NCI-H2196 (cell line): ENCODE results near the gene GSN.

Experiments used
- DNase-seq: peaks from one replicate; lab custom pipeline; 2025; ENCODE audit not compliant: unreplicated experiment; lab: John Stamatoyannopoulos, UW

GSN gene

DNA sequence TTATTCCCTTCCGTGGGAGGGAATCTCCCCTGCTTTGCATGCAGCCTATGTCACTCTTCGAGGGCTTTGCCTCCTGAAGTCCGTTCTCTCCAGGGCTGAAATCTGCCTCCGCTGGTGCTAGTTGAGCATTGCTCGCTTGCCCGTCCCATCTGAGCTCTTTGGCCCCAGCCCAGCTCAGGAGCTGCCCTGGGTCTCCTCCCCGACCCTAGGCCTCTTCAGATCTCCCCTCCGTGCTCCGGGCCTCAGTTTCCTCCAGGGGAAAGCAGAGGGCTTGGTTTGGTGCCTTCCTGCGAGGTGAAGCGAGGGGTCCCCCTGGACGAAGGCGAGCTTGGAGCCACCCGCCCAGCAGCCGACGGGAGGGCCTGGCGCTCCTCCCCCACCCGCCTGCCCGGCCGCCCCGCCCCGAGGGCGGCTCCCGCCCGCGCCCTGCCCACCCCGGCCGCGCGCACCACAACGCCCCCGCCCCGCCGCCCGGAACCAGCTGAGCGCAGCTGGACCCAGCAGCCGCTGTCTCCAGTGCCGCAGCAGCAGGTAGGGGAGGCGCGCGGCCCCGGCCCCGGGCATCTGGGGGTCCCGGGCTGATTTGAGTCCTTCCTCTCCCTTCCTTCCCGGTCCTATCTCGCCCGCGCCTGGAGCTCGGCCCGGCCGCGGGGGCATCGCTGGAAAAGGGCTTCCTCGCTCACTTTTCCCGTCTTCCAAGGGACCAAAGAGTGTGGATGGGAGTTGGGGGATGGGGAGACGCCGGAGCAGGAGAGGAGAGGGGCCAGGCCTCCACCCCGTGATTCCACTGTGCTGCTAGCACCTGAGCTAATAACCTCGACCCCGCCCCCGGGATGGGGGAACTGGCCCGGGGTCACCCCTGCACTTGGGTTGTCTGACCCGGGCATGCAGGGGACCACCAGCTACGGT is at the start of gene GSN:
Gene GSN (plus strand): TSS at position 474 of the 909 bp plus-strand sequence. CDS start 33,810 bp downstream, outside the sequence.
- DNase-seq = peak; percentile 68

DNA sequence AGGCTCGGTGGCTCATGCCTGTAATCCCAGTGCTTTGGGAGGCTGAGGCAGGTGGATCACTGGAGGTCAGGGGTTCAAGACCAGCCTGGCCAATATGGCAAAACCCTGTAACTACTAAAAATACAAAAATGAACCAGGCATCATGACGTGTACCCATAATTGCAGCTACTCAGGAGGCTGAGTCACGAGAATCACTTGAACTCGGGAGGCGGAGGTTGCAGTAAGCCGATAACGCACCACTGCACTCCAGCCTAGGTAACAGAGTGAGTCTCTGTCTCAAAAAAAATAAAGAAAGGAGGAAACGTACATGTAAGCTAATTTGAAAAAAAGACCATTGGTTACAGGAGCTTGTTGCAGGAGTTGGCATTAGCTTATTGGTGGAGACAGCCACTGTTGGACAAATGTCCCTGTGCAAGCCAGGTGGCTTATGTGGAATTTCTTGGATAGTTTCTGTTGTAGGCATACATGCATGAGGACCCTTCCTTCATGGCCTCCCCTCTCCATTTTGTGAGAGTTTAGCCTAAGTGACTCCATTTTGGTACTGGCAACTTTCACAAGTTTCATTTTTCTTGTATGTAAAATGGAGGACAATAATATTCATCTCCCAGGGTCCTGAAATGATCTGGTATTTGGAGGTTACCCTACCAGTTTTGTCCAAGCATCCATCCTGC is 49.5 kb upstream of the GSN start:
- no peak for DNase-seq

DNA sequence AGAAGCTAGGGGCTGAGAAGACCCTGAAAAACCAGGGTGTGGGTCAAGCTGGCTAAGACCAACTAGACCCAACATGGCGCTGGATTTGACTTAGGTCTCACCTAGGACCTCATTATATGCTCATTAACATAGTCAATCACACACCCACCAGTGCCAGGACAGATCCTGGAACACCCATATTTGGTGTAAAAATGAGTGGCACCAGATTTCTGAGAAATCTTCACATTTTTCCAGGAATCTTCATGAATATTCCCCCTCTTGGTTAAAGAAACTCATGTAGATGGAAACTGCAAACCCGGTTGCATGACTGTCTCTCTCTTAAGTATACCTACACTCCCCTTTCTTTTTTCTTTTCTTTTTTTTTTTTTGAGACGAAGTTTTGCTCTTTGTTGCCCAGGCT is 48.4 kb upstream of the GSN start:
- no peak for DNase-seq

DNA sequence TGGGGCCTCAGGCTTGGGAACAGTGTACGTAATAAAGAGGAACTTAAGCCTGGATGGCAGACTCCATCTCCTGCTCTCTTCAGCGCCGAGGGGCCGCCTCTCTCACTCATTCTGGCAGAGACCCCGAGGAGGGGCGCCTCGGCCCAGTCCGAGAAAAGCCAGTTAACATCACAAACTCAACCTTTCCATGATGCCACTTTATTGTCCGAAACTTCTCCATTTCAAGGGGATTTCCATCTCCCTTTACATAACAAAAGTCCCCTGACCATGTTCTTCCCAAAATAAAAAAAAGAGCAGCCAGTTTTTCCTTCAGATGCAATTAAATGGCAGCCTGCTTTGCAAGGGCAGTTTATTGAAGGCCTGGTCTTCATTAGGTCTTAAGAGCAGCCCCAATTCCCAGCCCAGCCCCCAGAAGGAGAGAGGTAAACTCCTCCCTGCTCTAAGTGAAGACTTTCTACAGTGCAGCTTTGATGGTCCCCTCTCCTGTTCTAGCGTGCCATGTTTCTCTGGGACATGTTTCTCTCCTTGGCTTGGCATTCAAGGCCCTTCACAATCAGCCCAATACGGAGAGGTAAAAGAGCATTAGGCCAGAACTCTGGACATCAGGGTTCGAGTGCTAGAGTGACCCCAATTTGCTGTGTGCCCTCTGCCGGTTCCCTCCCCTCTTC is 46.8 kb upstream of the GSN start:
- DNase-seq = no peak

DNA sequence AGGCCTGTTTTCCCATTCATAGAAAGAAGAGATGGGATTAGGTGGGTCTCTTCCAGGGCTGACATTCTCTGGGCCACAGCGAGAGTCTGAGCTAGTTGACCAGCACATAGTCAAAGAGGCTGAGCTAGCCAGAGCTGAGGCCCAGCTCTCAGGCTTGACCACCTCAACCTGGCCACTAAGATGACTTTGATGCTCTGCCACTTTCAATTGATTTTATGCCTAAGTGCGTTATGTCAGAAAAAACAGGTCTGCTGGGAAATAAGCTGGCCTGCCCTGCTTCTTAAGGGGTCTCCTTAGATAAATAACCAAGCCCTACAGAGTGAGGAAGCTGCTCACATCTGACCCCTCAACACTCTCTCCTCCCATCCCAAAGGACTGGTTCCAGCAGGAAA is 46.3 kb upstream of the GSN start:
- DNase-seq = no peak

DNA sequence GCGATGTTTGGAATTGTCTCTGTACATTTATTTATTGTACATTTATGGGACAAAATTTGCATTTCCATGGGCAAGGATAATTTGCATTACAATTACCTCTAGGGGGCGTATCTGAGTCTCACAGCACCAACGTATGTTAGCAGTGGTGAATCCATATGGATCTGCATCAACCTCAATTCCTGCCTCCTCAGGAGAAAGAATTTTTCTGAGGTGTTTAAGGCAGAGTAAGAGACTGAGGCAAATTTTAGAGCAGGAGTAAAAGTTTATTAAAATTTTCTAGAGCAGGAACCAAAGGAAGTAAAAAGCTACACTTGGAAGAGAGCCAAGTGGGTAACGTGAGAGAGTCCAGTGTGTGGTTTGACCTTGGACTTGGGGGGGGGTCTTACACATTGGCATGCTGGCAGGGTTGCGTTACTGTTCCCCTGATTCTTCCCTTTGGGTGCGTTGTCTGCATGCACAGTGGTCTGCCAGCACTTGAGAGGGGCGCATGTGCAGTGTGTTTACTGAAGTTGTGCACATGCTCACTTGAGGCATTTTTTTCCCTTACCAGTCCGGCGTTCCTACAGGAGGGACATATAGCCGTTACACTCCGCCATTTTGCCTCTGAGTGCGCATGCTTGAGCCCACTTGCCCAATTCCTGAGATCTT is 45.3 kb upstream of the GSN start:
- DNase-seq = peak; percentile 16

DNA sequence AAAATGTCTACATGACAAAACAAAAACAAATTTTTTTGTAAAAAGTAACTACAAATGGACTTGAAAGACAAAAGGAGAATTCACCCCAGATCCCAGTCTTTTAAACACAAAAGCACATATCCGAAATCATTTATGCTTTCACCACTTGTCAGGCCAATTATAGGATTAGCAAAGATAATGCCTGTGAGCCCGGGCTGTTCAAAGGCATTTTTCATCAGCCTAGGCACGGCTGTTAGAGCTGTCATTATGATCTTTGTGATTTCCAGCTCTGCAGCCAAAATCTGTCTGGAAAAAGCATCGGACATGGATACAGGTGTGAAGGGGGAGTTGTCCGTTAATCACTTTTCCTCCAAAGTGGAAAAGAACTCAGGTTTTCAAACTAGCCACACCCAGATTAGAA is 42.7 kb upstream of the GSN start:
- DNase-seq = no peak

DNA sequence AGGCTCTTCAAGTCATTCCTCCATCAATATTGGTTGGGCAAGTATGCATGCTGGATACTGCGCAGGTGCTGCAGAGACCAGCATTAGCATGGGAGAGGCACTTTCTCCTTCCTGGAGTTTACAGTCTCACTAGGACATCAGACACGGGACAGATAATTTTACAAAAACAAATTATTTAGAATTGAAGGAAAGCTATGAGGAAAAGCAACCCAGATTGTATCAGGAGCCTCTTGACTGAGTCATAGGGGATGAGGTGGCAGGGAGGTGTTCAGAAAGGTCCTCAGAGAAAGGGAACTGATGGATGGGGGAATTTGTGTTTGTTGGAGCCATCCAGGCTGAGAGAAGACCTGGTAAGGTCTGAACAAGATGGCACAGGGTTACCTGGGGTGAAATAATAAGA is 41.8 kb upstream of the GSN start:
- DNase-seq = no peak

DNA sequence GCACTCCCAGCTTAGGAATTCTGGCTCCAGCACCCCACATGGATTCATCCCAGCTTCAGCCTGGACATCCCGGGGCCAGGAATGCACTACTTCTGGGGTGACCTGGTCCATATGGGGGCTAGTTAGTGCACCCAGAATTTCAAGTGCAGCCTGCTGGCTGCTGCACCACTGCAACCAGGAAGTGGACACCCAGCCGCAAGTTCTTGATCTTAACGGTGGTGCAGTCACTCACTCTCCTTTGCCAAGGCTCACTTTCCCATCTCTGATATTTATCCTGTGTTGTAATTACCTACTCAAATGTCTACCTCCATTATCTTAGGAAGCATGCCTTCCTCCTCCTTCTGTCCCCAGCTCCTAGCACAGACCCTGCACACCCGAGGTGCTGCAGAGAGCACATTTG is 40.1 kb upstream of the GSN start:
- DNase-seq = peak; percentile 27

DNA sequence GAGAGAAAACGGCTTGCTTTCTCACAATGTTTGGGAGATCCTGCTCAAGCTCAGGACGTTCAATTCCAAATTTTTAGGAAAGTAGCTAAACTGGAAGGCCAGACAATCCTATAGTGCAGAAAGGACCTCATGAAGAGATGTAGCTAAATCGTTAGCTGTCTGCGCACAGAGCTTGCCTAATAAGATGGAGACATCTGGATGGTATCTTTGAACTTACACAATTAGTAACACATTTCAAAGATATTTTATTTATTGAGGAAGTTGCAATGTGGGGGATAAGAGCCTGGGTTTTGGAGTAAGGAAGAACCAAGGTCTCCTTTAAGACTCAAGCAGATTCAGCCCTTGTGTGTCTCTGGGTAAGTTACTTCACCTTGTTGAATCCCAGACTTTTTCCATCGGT is 37.7 kb upstream of the GSN start:
- no peak for DNase-seq

DNA sequence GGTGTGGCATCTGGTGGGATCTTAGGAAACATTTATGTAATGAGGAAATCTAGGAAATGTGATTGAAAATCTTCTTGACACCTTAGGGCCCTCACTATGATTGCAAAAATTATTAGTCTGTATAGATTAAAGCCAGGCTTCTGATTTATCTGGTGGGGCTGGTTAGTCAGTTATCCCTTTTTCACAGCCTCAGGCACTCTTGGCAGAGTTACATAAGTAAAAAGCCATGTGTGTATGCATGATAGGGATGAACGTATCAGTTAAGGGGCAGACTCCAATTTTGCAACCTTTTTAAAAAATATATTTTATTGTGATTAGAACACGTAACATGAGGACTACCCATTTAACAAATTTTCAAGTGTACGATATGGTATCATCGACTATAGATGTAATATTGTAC is 35.7 kb upstream of the GSN start:
- DNase-seq = no peak

DNA sequence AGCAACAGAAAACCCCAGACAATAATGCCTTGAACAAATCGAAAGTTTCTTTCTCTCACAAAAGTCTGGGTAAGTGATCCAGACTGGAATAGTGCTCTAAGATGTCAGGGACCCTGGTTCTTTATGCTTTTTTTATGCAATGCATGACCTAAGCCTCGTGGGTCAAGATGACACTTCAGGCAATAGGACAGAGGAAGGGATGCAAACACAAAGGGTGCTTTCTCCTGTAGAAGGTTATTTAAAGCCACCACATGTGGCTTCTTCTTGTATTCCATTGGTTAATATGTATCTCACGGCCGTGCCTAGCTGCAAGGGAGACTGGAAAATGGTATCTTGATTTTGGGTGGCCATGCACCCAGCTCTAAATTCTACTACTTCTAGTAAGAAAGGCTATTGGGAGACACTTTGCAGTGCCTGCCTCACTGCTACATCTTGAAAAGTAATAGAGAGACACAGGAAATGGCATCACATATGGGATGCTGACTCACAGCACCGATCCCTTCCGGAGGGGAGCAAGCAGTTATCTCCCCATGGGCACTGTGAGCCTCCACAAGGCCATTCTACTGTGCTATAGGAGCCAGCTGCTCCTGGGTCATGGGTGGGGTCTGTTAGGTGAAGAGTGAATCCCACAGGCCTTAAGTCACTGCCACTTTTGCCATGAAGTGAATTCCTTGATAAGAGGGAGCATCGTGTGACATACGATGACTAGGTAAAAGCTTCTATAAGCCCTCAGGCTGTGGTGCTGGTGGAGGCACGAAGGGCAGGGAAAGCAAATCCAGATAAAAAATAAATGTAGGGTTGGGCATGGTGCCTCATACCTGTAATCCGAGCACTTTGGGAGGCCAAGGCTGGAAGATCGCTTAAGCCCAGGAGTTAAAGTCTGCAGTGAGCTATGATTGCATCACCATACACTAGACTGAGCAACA is 33.8 kb upstream of the GSN start:
- no peak for DNase-seq

DNA sequence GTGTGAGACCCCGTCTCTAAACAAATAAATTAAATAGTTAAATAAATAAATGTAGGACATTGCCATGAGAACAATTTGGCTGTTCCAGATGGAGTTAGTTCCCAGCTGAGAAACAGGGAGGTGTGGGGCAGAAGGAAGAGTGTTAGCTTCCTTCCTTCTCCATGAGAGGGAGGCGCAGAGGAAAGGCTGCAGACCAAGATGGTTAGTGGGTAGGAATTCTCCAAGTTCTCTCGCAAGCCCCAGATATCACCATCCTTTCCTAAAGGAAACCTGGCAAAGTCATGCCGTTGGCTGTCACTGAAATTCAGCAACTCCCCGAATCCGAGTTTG is 33.2 kb upstream of the GSN start:
- no peak for DNase-seq

DNA sequence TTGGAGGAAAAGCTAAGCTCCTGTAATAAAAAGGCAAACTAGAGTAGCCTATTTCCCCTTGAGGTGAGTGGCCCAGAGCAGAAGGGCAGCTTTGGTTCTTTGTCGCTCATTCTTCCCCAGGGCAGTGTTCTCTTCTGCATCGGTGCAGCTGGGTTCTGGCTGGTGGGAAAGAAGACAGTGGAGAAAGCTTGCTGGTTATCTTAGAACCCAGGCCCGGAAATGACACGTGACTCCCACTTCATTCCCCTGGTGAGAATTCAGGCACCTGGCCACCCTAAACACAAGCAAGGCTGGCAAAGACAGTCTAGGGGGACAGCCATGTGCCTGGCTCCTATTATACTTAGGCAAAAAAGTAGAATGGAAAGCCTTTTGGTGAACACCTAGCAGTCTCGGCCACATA is 32.5 kb upstream of the GSN start:
- DNase-seq = no peak

DNA sequence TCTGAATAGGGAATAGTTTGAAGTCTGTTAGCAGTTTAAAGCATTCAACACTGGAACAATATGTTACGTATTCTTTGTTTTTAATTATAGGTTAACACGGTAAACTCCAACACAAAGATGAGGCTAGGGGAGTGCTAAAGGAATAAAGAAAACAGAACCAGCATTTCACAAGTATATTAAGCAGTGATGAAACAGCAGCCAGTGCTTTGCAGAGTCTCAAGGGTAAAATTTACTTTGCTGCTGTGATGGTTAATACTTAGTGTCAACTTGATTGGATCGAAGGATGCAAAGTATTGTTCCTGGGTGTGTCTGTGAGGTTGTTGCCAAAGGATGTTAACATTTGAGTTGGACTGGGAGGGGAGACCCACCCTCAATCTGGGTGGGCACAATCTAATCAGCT is 30.0 kb upstream of the GSN start:
- DNase-seq = no peak

DNA sequence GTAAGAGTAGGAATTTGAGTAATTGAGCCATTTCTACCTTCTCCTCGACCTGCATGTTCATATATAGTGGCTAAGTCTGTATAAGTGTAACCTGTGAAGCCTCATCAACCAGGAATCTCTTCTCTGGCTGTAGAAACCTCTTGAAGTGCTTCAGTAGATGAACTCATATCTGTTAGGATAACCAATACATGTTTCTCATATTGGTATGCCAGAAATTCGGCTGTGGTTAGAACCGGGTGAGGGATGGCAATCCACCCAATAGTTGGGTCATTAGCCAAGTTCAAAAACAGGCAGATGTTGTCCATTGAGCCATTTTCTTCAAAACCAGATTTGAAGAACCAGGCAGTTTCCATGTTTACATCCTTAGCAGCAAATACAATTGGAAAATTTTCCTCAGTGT is 28.9 kb upstream of the GSN start:
- DNase-seq = no peak

DNA sequence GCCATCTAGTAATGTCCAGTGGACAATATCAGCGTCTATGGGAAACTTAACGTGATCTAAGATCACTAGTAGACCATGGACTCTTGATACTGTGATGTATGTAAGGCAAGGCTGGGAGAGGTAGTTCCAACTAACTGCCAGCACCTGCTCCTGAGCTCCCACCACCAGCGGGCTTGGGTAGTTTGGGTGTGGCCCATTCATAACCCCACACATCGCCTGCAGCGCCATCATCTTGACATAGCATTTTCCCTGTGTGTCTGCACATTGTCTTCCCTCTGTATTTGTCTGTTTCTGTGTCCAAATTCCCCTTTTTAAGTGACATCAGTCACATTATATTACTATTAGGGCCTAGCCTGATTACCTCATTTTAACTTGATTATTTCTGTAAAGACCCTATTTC is 28.1 kb upstream of the GSN start:
- DNase-seq = no peak

DNA sequence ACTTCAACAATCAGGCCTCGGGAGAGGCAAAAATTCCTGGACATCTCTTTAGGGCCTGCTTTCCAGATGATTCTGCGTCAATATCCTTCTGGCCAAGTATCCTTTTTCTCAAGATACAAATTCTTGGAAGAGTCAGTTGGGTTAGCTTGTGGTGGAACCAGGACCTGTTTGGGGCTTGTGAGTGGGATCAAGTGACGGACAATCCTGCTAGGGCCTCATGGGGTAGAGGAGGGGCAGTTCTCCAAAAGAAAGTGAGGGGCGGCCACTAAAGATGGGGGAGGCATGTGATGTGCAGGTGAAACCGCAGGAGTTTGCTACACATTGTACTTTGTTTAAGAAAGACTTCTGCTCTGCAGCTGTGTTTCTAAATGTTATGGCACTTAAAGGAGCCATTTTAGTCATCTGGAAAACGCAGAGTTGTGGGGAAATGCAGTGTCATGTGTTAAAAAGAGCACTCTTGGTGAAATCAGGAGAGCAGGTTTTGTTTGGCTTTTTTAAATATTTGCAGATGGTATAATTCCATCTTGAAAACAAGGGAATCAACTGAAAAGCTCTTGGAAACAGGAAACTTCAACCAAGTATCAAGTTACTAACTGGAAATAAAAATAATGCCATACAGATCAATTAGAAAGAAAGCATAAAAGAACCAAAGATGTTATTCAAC is 27.4 kb upstream of the GSN start:
- DNase-seq = no peak

DNA sequence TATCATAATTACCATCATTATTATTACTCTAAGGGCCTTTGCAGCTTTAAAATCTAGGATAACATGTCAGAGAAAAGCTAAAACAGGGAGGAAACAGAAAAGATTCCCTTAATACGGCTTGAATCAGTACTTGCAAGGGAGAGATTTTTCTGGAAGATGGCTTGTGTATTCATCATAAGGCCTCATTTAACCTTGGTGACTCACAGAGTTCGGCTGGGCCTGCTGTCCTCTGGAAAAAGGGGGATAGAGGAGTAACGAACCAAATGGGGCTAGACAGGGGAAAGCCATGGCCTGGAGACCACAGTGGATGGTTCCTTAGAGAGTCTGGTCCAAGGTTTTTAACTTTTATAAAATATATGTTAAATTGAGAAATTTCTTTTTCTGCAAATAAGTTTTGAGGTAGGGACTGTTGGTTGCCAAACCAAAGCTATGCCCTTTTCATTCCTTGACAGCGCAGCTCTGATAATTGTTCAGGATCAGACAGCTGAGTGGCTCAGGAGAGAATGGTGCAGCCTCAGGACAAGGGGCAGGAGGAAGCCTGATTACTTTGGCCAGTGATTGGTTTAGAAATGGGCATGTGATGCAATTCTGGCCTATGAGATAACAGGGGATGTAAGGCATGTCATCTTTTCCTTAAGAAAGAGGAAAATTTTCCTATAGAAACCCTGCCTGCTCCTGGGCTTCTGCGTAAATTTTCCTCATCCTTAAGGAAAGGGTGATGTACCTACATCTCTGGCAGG is 25.6 kb upstream of the GSN start:
- DNase-seq = no peak
